Trophoblast cell (in vitro differentiated cells and primary cell): Measurements from ENCODE around the gene ZBTB9.

Experiments used
- DNase-seq, 2 donors: peaks; one replicate each; pipeline ENCODE4 v3.0.0-alpha.2; 2016
- H2AFZ ChIP-seq: 2 replicates; pipeline ENCODE4 v1.6.1; 2013; ENCODE audit warnings: low read length, moderate library complexity, mild to moderate bottlenecking; ENCODE audit not compliant: insufficient read depth, poor library complexity
- H2AK5ac ChIP-seq: 2 replicates; pipeline ENCODE4 v1.6.1; 2013; ENCODE audit warnings: mild to moderate bottlenecking, low read length
- H2BK120ac ChIP-seq: 2 replicates; pipeline ENCODE4 v1.6.1; 2013; ENCODE audit warnings: low read length, mild to moderate bottlenecking, moderate library complexity; ENCODE audit not compliant: insufficient read depth, poor library complexity
- H2BK12ac ChIP-seq: 2 replicates; pipeline ENCODE4 v1.6.1; 2013; ENCODE audit warnings: mild to moderate bottlenecking, low read length, moderate library complexity
- H2BK5ac ChIP-seq: 2 replicates; pipeline ENCODE4 v1.6.1; 2013; ENCODE audit warnings: low read length, low read depth, moderate library complexity, mild to moderate bottlenecking; ENCODE audit not compliant: poor library complexity
- H3K14ac ChIP-seq: 2 replicates; pipeline ENCODE4 v1.6.1; 2013; ENCODE audit warnings: mild to moderate bottlenecking, low read length
- H3K18ac ChIP-seq: 2 replicates; pipeline ENCODE4 v1.6.1; 2013; ENCODE audit warnings: mild to moderate bottlenecking, low read length
- H3K23ac ChIP-seq: 2 replicates; pipeline ENCODE4 v1.6.1; 2013; ENCODE audit warnings: low read length
- H3K27ac ChIP-seq: 2 replicates; pipeline ENCODE4 v1.5.1; 2013; ENCODE audit warnings: low read depth, mild to moderate bottlenecking, inconsistent platforms, low read length, moderate library complexity
- H3K27me3 ChIP-seq: 2 replicates; pipeline ENCODE4 v1.6.1; 2013; ENCODE audit warnings: inconsistent platforms, mild to moderate bottlenecking, low read length, moderate library complexity; ENCODE audit not compliant: insufficient read depth
- H3K36me3 ChIP-seq, 2 experiments: 1 replicate in 1 of 2; 2 replicates in 1 of 2; pipeline ENCODE4 v1.6.1; 2013; ENCODE audit warnings: low read length in 2 of 2, mild to moderate bottlenecking in 2 of 2, moderate library complexity in 1 of 2; ENCODE audit not compliant: insufficient read depth in 2 of 2, control insufficient read depth in 1 of 2
- H3K4ac ChIP-seq: 2 replicates; pipeline ENCODE4 v1.6.1; 2013; ENCODE audit warnings: low read depth, mild to moderate bottlenecking, low read length, moderate library complexity
- H3K4me1 ChIP-seq, 2 experiments: 1 replicate in 1 of 2; 2 replicates in 1 of 2; pipeline ENCODE4 v1.6.1; 2013; ENCODE audit warnings: low read length in 2 of 2, mild to moderate bottlenecking in 2 of 2, moderate library complexity in 1 of 2; ENCODE audit not compliant: insufficient read depth in 2 of 2, control insufficient read depth in 1 of 2
- H3K4me2 ChIP-seq: 2 replicates; pipeline ENCODE4 v1.6.1; 2013; ENCODE audit warnings: inconsistent platforms, mild to moderate bottlenecking, low read length, moderate library complexity
- H3K4me3 ChIP-seq: 2 replicates; pipeline ENCODE4 v1.5.1; 2013; ENCODE audit warnings: mild to moderate bottlenecking, low read depth, low read length, inconsistent platforms
- H3K79me1 ChIP-seq: one replicate; pipeline ENCODE4 v1.6.1; 2013; ENCODE audit warnings: low read length
- H3K79me2 ChIP-seq: 2 replicates; pipeline ENCODE4 v1.6.1; 2013; ENCODE audit warnings: low read length, mild to moderate bottlenecking; ENCODE audit not compliant: control insufficient read depth, insufficient read depth, poor library complexity
- H3K9ac ChIP-seq: 2 replicates; pipeline ENCODE4 v1.6.1; 2013; ENCODE audit warnings: mild to moderate bottlenecking, low read length
- H3K9me3 ChIP-seq: 2 replicates; pipeline ENCODE4 v1.6.1; 2013; ENCODE audit warnings: low read depth, mild to moderate bottlenecking, control low read depth, inconsistent platforms, low read length; ENCODE audit not compliant: insufficient read depth
- H4K12ac ChIP-seq: 2 replicates; pipeline ENCODE4 v1.6.1; 2013; ENCODE audit warnings: low read depth, mild to moderate bottlenecking, low read length, moderate library complexity
- H4K8ac ChIP-seq: 2 replicates; pipeline ENCODE4 v1.6.1; 2013; ENCODE audit warnings: low read depth, mild to moderate bottlenecking, low read length, moderate library complexity
- H4K91ac ChIP-seq: one replicate; pipeline ENCODE4 v1.6.1; 2013; ENCODE audit warnings: low read depth, mild to moderate bottlenecking, low read length, moderate library complexity
- WGBS: extraction: QIAGEN DNeasy Blood & Tissue Kit; methylation state at CpG from one replicate; pipeline ENCODE4 v1.1.7; 2013; ENCODE audit warnings: missing lambda C conversion rate; ENCODE audit not compliant: insufficient read length, insufficient coverage; ENCODE audit errors: extremely low coverage; 5-methylcytosine and 5-hydroxymethylcytosine counted together

ZBTB9 gene

DNA sequence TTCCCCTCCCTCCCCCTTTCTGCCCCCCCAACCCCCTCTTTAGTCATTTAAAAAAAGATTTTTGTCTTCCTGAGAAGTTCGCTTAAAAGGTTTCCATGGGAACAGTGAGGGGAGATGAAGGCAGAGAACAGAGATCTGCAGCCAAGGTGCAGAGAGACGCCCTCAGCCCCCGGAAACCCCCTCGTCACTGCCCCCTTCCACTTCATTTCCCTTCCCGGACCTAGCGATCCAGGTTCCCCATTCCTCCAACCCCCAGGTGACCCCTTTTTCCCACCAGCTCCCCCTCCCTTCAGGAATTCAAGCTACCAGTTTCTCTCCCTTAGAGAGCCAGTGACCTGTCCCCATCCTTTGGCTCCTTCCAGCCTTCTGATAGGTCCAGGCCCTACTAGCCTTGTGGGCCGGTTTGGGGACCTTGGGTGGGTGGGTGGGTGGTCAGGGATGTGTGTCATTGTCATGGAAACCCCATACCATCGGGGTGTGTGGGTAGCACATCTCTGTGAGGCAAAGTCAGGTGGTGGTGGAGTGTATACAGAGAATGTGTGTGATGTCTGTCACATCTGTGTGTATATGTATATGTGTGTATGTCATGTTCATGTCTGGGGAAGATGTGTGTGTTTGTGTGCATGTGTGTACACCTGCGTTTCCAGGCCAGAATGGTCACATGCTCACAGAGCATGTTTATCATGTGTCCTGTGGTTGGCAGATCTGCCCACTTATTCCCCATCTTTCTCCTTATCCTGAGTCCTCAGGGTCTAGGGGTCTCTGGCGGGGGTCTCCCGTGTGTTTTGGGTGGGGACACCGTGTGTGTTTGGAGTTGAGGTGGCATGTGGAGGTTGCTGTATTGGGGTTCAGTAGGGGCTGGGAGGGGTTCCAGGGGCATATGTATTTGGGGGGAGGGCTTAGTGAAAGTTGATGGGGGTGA, 27.5 kb upstream of the ZBTB9 start:
- peaks cover 6% of the 10 kb centered on the region for H3K79me2 ChIP-seq

DNA sequence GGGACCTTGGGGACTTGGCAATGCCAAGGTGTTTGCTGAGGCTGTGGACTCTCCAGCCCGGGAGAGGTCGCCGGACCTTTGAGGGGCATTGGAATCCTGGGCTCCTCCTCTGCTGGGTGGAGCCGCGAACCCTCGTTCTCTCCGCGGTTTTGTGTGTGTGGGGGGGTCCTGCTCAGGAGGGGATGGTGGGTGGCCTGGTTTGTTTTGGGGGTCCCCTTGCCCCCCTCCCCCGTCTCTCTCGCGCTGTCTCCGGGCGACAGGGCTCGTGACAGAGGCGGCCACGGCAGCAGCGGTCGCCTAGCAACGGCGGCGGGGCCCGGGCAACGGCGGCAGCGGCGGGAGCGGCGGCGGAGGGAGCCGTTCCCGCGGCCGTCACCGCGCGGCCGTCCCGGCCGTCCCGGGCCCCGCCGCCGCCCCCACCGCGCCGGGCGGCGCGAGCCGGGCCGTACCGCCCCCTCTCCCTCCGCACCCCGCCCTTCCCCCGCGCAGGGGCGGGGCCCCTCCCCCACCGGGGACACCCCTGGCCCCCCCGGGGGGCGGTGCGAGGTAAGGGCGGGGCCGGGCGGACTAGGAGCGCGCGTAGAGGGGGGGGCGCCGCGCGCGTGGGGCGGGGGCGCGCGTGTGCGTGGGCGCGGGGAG, 26.7 kb upstream of the ZBTB9 start:
- no CpG with 5 or more reads among the region's 79 CpGs for WGBS
- H4K91ac ChIP-seq: peak overlapping the region; percentile 61
- peak overlapping the region; percentile 42 for H2BK12ac ChIP-seq
- H3K27ac ChIP-seq: no peak overlapping the region
- H3K14ac ChIP-seq: peak overlapping the region; percentile 73
- H4K8ac ChIP-seq: peak overlapping the region; percentile 50
- H3K79me1 ChIP-seq: peaks cover 10% of the 10 kb centered on the region
- peaks cover 36 to 43% of the 10 kb centered on the region in 2 experiments for H3K4me1 ChIP-seq
- peak overlapping the region; percentile 42 for H3K18ac ChIP-seq
- H3K27me3 ChIP-seq: no peaks in the 10 kb centered on the region
- peaks cover 2% of the 10 kb centered on the region for H3K9me3 ChIP-seq
- H3K36me3 ChIP-seq: no peaks in the 10 kb centered on the region
- peak overlapping the region; percentile 35 for H2AK5ac ChIP-seq
- peak overlapping the region; percentile 33 for H4K12ac ChIP-seq
- peak overlapping the region; percentile 77 for H2AFZ ChIP-seq
- H3K9ac ChIP-seq: peak overlapping the region; percentile 6
- H3K4me2 ChIP-seq: peak overlapping the region; percentile 70
- no peak overlapping the region for H3K23ac ChIP-seq
- peaks cover 6% of the 10 kb centered on the region for H3K79me2 ChIP-seq
- no peak overlapping the region for H2BK5ac ChIP-seq
- peak in 1 of 2 donors; percentile 40 for DNase-seq
- peak overlapping the region; percentile 75 for H3K4me3 ChIP-seq
- H2BK120ac ChIP-seq: peak overlapping the region; percentile 7
- H3K4ac ChIP-seq: peak overlapping the region; percentile 44

More for the DNA sequence above, 27.5 kb upstream of the ZBTB9 start:
- no peak overlapping the region for H3K4me3 ChIP-seq
- peak overlapping the region; percentile 70 for H3K4me2 ChIP-seq
- H3K27ac ChIP-seq: no peak overlapping the region
- no peak overlapping the region for H2BK5ac ChIP-seq
- H3K9ac ChIP-seq: no peak overlapping the region
- H3K4me1 ChIP-seq: peaks cover 29 to 35% of the 10 kb centered on the region in 2 experiments
- no peak overlapping the region for H3K14ac ChIP-seq
- no peak overlapping the region for H2AFZ ChIP-seq
- no peak overlapping the region for H4K12ac ChIP-seq
- peaks cover 10% of the 10 kb centered on the region for H3K79me1 ChIP-seq
- H4K8ac ChIP-seq: no peak overlapping the region
- no CpG with 5 or more reads among the region's 12 CpGs for WGBS
- H3K36me3 ChIP-seq: no peaks in the 10 kb centered on the region
- no peak overlapping the region for H3K4ac ChIP-seq
- H4K91ac ChIP-seq: peak overlapping the region; percentile 61
- H2BK120ac ChIP-seq: no peak overlapping the region
- no peak overlapping the region for H3K18ac ChIP-seq
- H2BK12ac ChIP-seq: peak overlapping the region; percentile 42
- peak overlapping the region; percentile 35 for H2AK5ac ChIP-seq
- peaks cover 2% of the 10 kb centered on the region for H3K9me3 ChIP-seq
- no peak overlapping the region for H3K23ac ChIP-seq
- no peaks in the 10 kb centered on the region for H3K27me3 ChIP-seq
- DNase-seq: peak in 1 of 2 donors; percentile 13

DNA sequence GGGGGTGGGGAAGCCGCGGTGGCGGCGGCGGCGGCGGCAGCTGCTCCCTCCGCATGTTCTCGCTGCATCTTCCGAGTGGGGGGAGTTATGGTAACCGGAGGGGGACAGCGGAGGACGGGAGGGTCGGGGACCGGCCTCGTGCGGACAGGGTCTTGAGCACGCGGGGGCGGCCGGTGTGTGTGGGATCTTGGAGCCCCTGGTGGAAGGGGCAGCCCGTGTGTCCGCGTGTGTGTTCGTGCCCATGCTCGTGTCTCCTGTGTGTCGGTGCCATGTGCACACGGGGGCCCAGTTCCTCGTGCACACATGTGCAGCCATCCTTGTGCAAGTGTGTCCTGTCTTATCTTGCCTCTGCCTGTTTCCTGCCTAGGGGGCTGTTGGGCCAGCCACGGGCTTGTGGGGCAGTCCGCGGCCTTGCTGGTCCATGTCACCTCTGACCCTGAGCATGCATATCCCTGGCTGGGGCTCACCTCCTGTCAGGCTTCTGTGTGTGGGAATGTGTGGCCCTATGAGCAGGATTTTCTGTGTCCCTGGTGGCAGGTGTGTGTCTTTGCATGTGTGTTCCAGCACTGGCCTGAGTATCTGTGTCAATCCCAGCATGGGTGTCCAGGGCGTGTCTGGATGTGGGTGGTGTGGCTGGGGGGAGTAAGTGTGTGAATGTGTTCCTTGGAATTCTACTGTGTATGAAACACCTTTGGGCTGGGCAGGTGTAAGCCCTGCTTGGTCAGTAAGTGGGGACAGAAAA, 26.0 kb upstream of the ZBTB9 start:
- no peak overlapping the region for H3K23ac ChIP-seq
- no peak overlapping the region for H4K8ac ChIP-seq
- no peak overlapping the region for H4K91ac ChIP-seq
- no peak overlapping the region for H2BK12ac ChIP-seq
- peak; percentile 57 to 71 for DNase-seq
- H3K18ac ChIP-seq: peak overlapping the region; percentile 70
- H2BK120ac ChIP-seq: no peak overlapping the region
- no peaks in the 10 kb centered on the region for H3K27me3 ChIP-seq
- peaks cover 43 to 50% of the 10 kb centered on the region in 2 experiments for H3K4me1 ChIP-seq
- H2AFZ ChIP-seq: no peak overlapping the region
- H3K79me1 ChIP-seq: peaks cover 10% of the 10 kb centered on the region
- H4K12ac ChIP-seq: no peak overlapping the region
- no peaks in the 10 kb centered on the region for H3K36me3 ChIP-seq
- H3K27ac ChIP-seq: no peak overlapping the region
- peak overlapping the region; percentile 77 for H3K14ac ChIP-seq
- peaks cover 2% of the 10 kb centered on the region for H3K9me3 ChIP-seq
- H2AK5ac ChIP-seq: no peak overlapping the region
- peak overlapping the region; percentile 66 for H3K4me3 ChIP-seq
- peak overlapping the region; percentile 49 for H3K4ac ChIP-seq
- WGBS: no CpG with 5 or more reads among the region's 33 CpGs
- H2BK5ac ChIP-seq: no peak overlapping the region
- H3K9ac ChIP-seq: peak overlapping the region; percentile 31
- peak overlapping the region; percentile 70 for H3K4me2 ChIP-seq
- H3K79me2 ChIP-seq: peaks cover 6% of the 10 kb centered on the region
